ENCODE measurements around the gene UBP1. TPM values are rescaled to one million over a fixed set of nuclear protein-coding genes. Genes with fewer than 3 reads are reported as not detected.

The UBP1 gene
- total RNA-seq (10 to 100 TPM; 70.8 to 79.4 TPM), polyA plus RNA-seq (15.9 TPM)

GRCh38 chr3:33440328-33441224, at the start of gene UBP1:
TSS of gene UBP1 (minus strand) at chr3:33440405. CDS start at chr3:33439848, 557 bp downstream.
- Mint-ChIP-seq H3K27me3 (peaks cover 0 to 4% of the 10 kb centered on the region in 2 donors), H3K9me3 (no peaks in the 10 kb centered on the region), H3K27ac (peak within 1 kb of the TSS; percentile 96 to 100 (median 100)), H3K36me3 (peaks cover 0 to 10% (median 0%) of the 10 kb centered on the region in 3 donors), H3K4me3 (peak within 1 kb of the TSS; percentile 97 to 100 (median 99)), H3K4me1 (peaks cover 47 to 55% (median 51%) of the 10 kb centered on the region in 3 donors)
- peak; percentile 94 to 99 (median 97) for DNase-seq
- Histone ChIP-seq H3K9me3 (ENCODE audit: low read length) (no peaks in the 10 kb centered on the region), H3K4me3 (ENCODE audit: low read length) (peak within 1 kb of the TSS; percentile 98), H3K27me3 (ENCODE audit: insufficient read depth, low read length, poor library complexity, severe bottlenecking) (no peaks in the 10 kb centered on the region), H3K36me3 (ENCODE audit: insufficient read depth, low read length) (no peaks in the 10 kb centered on the region), H3K27ac (ENCODE audit: low read depth, low read length) (peak within 1 kb of the TSS; percentile 97), H3K4me1 (ENCODE audit: insufficient read depth, low read length) (peaks cover 41% of the 10 kb centered on the region)
- ChIA-PET POLR2A (interaction anchor here (0.6 to 1.5 kb wide), 9 partner anchors 11 to 756 kb away, joined by 3 to 8 read pairs (median 4); partner anchors contain the start of genes CLASP2, CNOT10, CRTAP and PDCD6IP), CTCF (interaction anchor here (0.7 to 1.5 kb wide), 4 partner anchors 15 to 346 kb away, joined by 3 to 4 read pairs (median 3); no protein-coding TSS in a partner anchor)

- Histone ChIP-seq H3K4me3 (ENCODE audit: low read length) (no peak overlapping the region), H3K27ac (ENCODE audit: low read depth, low read length) (no peak overlapping the region), H3K36me3 (ENCODE audit: insufficient read depth, low read length) (no peaks in the 10 kb centered on the region), H3K4me1 (ENCODE audit: insufficient read depth, low read length) (no peaks in the 10 kb centered on the region), H3K9me3 (ENCODE audit: low read length) (no peaks in the 10 kb centered on the region), H3K27me3 (ENCODE audit: insufficient read depth, low read length, poor library complexity, severe bottlenecking) (no peaks in the 10 kb centered on the region)
- no peak for DNase-seq
- POLR2A ChIA-PET = no interaction called here
- CTCF ChIA-PET = no interaction called here
- Mint-ChIP-seq H3K27ac (no peak overlapping the region), H3K9me3 (no peaks in the 10 kb centered on the region), H3K4me3 (no peak overlapping the region), H3K36me3 (peaks cover 0 to 6% (median 0%) of the 10 kb centered on the region in 3 donors), H3K4me1 (no peaks in the 10 kb centered on the region), H3K27me3 (no peaks in the 10 kb centered on the region)
Measured at GRCh38 chr3:33488683-33489082, 48.5 kb upstream of the UBP1 start.

GRCh38 chr3:33488246-33488645, 48.0 kb upstream of the UBP1 start:
- Histone ChIP-seq H3K9me3 (ENCODE audit: low read length) (no peaks in the 10 kb centered on the region), H3K36me3 (ENCODE audit: insufficient read depth, low read length) (no peaks in the 10 kb centered on the region), H3K4me3 (ENCODE audit: low read length) (no peak overlapping the region), H3K27ac (ENCODE audit: low read depth, low read length) (no peak overlapping the region), H3K4me1 (ENCODE audit: insufficient read depth, low read length) (no peaks in the 10 kb centered on the region), H3K27me3 (ENCODE audit: insufficient read depth, low read length, poor library complexity, severe bottlenecking) (no peaks in the 10 kb centered on the region)
- Mint-ChIP-seq H3K9me3 (no peaks in the 10 kb centered on the region), H3K4me1 (no peaks in the 10 kb centered on the region), H3K27ac (no peak overlapping the region), H3K36me3 (peaks cover 0 to 6% (median 0%) of the 10 kb centered on the region in 3 donors), H3K27me3 (no peaks in the 10 kb centered on the region), H3K4me3 (no peak overlapping the region)
- CTCF ChIA-PET = no interaction called here
- DNase-seq = no peak
- POLR2A ChIA-PET = no interaction called here

GRCh38 chr3:33482111-33482521, 41.9 kb upstream of the UBP1 start:
- POLR2A ChIA-PET = no interaction called here
- Histone ChIP-seq H3K4me1 (ENCODE audit: insufficient read depth, low read length) (no peaks in the 10 kb centered on the region), H3K27ac (ENCODE audit: low read depth, low read length) (no peak overlapping the region), H3K9me3 (ENCODE audit: low read length) (no peaks in the 10 kb centered on the region), H3K27me3 (ENCODE audit: insufficient read depth, low read length, poor library complexity, severe bottlenecking) (no peaks in the 10 kb centered on the region), H3K4me3 (ENCODE audit: low read length) (no peak overlapping the region), H3K36me3 (ENCODE audit: insufficient read depth, low read length) (no peaks in the 10 kb centered on the region)
- Mint-ChIP-seq H3K4me1 (no peaks in the 10 kb centered on the region), H3K9me3 (no peaks in the 10 kb centered on the region), H3K27me3 (no peaks in the 10 kb centered on the region), H3K36me3 (peaks cover 0 to 10% (median 0%) of the 10 kb centered on the region in 3 donors), H3K4me3 (no peak overlapping the region), H3K27ac (no peak overlapping the region)
- DNase-seq = no peak
- CTCF ChIA-PET = no interaction called here

GRCh38 chr3:33474896-33475295, 34.7 kb upstream of the UBP1 start:
- no peak overlapping the region for H3K4me3 Mint-ChIP-seq
- no peak overlapping the region for H3K27ac ChIP-seq (ENCODE audit: low read depth, low read length)
- no peaks in the 10 kb centered on the region for H3K36me3 ChIP-seq (ENCODE audit: insufficient read depth, low read length)
- no peaks in the 10 kb centered on the region for H3K9me3 Mint-ChIP-seq
- no peaks in the 10 kb centered on the region for H3K4me1 Mint-ChIP-seq
- no peaks in the 10 kb centered on the region for H3K27me3 ChIP-seq (ENCODE audit: insufficient read depth, low read length, poor library complexity, severe bottlenecking)
- no peak for DNase-seq
- H3K4me1 ChIP-seq (ENCODE audit: insufficient read depth, low read length) = no peaks in the 10 kb centered on the region
- no peaks in the 10 kb centered on the region for H3K27me3 Mint-ChIP-seq
- H3K27ac Mint-ChIP-seq = no peak overlapping the region
- no peaks in the 10 kb centered on the region for H3K36me3 Mint-ChIP-seq
- CTCF ChIA-PET = no interaction called here
- H3K9me3 ChIP-seq (ENCODE audit: low read length) = no peaks in the 10 kb centered on the region
- POLR2A ChIA-PET = no interaction called here
- H3K4me3 ChIP-seq (ENCODE audit: low read length) = no peak overlapping the region

- H3K36me3 Mint-ChIP-seq = no peaks in the 10 kb centered on the region
- CTCF ChIA-PET = no interaction called here
Measured at GRCh38 chr3:33473813-33474212, 33.6 kb upstream of the UBP1 start.

GRCh38 chr3:33467786-33468185, 27.6 kb upstream of the UBP1 start:
- peaks cover 0 to 3% (median 0%) of the 10 kb centered on the region in 5 donors for H3K9me3 Mint-ChIP-seq
- Histone ChIP-seq H3K4me3 (ENCODE audit: low read length) (no peak overlapping the region), H3K4me1 (ENCODE audit: insufficient read depth, low read length) (no peaks in the 10 kb centered on the region), H3K27me3 (ENCODE audit: insufficient read depth, low read length, poor library complexity, severe bottlenecking) (no peaks in the 10 kb centered on the region), H3K36me3 (ENCODE audit: insufficient read depth, low read length) (no peaks in the 10 kb centered on the region), H3K9me3 (ENCODE audit: low read length) (no peaks in the 10 kb centered on the region), H3K27ac (ENCODE audit: low read depth, low read length) (no peak overlapping the region)
- POLR2A ChIA-PET = no interaction called here
- peaks cover 4 to 38% (median 8%) of the 10 kb centered on the region in 3 donors for H3K36me3 Mint-ChIP-seq
- H3K27me3 Mint-ChIP-seq = no peaks in the 10 kb centered on the region
- CTCF ChIA-PET = no interaction called here
- H3K4me3 Mint-ChIP-seq = no peak overlapping the region
- DNase-seq = no peak
- no peaks in the 10 kb centered on the region for H3K4me1 Mint-ChIP-seq
- H3K27ac Mint-ChIP-seq = no peak overlapping the region

More at GRCh38 chr3:33473813-33474212, 33.6 kb upstream of the UBP1 start:
- POLR2A ChIA-PET = no interaction called here
- Histone ChIP-seq H3K27ac (ENCODE audit: low read depth, low read length) (no peak overlapping the region), H3K4me3 (ENCODE audit: low read length) (no peak overlapping the region), H3K36me3 (ENCODE audit: insufficient read depth, low read length) (no peaks in the 10 kb centered on the region), H3K9me3 (ENCODE audit: low read length) (no peaks in the 10 kb centered on the region), H3K27me3 (ENCODE audit: insufficient read depth, low read length, poor library complexity, severe bottlenecking) (no peaks in the 10 kb centered on the region), H3K4me1 (ENCODE audit: insufficient read depth, low read length) (no peaks in the 10 kb centered on the region)
- no peak overlapping the region for H3K27ac Mint-ChIP-seq
- H3K27me3 Mint-ChIP-seq = no peaks in the 10 kb centered on the region
- no peak for DNase-seq
- no peaks in the 10 kb centered on the region for H3K9me3 Mint-ChIP-seq
- no peaks in the 10 kb centered on the region for H3K4me1 Mint-ChIP-seq
- no peak overlapping the region for H3K4me3 Mint-ChIP-seq

- H3K27me3 ChIP-seq (ENCODE audit: insufficient read depth, low read length, poor library complexity, severe bottlenecking) = no peaks in the 10 kb centered on the region
- CTCF ChIA-PET = no interaction called here
- no peak overlapping the region for H3K27ac Mint-ChIP-seq
- no peak overlapping the region for H3K4me3 ChIP-seq (ENCODE audit: low read length)
- no peak for DNase-seq
- peaks cover 5 to 52% (median 15%) of the 10 kb centered on the region in 3 donors for H3K36me3 Mint-ChIP-seq
- POLR2A ChIA-PET = no interaction called here
- no peaks in the 10 kb centered on the region for H3K9me3 ChIP-seq (ENCODE audit: low read length)
- H3K4me1 ChIP-seq (ENCODE audit: insufficient read depth, low read length) = no peaks in the 10 kb centered on the region
- no peak overlapping the region for H3K4me3 Mint-ChIP-seq
- H3K9me3 Mint-ChIP-seq = peaks cover 17 to 38% (median 33%) of the 10 kb centered on the region in 5 donors
- H3K27ac ChIP-seq (ENCODE audit: low read depth, low read length) = no peak overlapping the region
- no peaks in the 10 kb centered on the region for H3K27me3 Mint-ChIP-seq
- no peaks in the 10 kb centered on the region for H3K4me1 Mint-ChIP-seq
- H3K36me3 ChIP-seq (ENCODE audit: insufficient read depth, low read length) = no peaks in the 10 kb centered on the region
Measured at GRCh38 chr3:33461097-33461496, 20.9 kb upstream of the UBP1 start.

Data from CD8-positive, alpha-beta memory T cell (primary cell).